ENCODE results near the gene AGRN. TPM values are rescaled to one million over a fixed set of nuclear protein-coding genes. Genes with fewer than 3 reads are reported as not detected.

Gene AGRN
- total and polyA plus RNA-seq, 4 donors: 1.8 to 22.4 (median 16.9) TPM

- Histone ChIP-seq H3K4me1 (ENCODE audit: control insufficient read depth in 4 of 4, insufficient read depth in 4 of 4, low read length in 3 of 4) (peaks cover 0 to 7% (median 4%) of the 10 kb centered on the region in 4 donors), H3K27ac (ENCODE audit: low read depth in 1 of 2, low read length in 2 of 2) (no peak overlapping the region), H3K9ac (ENCODE audit: low read depth in 1 of 2, low read length in 2 of 2) (no peak overlapping the region), H3K4me3 (ENCODE audit: low read depth in 1 of 3, low read length in 3 of 3) (no peak overlapping the region), H3K9me3 (ENCODE audit: control insufficient read depth in 4 of 4, low read length in 3 of 4) (no peaks in the 10 kb centered on the region), H3K27me3 (ENCODE audit: control insufficient read depth in 4 of 4, insufficient read depth in 4 of 4, low read length in 3 of 4) (no peaks in the 10 kb centered on the region), H3K36me3 (ENCODE audit: control insufficient read depth in 4 of 4, insufficient read depth in 3 of 4, low read depth in 1 of 4, low read length in 3 of 4) (no peaks in the 10 kb centered on the region)
- TF ChIP-seq EGR1 (IDR thresholded peaks at IDR 0.05; ENCODE audit: low read depth in 2 of 2) (no peak), GABPA (IDR thresholded peaks at IDR 0.05 in 1 of 2, conservative IDR thresholded peaks at IDR 0.05 in 1 of 2) (no peak), HNF4A (conservative IDR thresholded peaks at IDR 0.05) (no peak), ATF3 (IDR thresholded peaks at IDR 0.05) (no peak), FOXA1 (IDR thresholded peaks at IDR 0.05) (no peak), HNF4G (IDR thresholded peaks at IDR 0.05) (no peak), SP1 (IDR thresholded peaks at IDR 0.05) (no peak), TAF1 (conservative IDR thresholded peaks at IDR 0.05) (no peak), NR2F2 (IDR thresholded peaks at IDR 0.05) (no peak), FOXA2 (IDR thresholded peaks at IDR 0.05) (no peak), ZBTB33 (IDR thresholded peaks at IDR 0.05) (no peak), MAX (IDR thresholded peaks at IDR 0.05) (no peak), JUND (IDR thresholded peaks at IDR 0.05) (no peak), YY1 (IDR thresholded peaks at IDR 0.05) (no peak)
- TF ChIP-seq, protein P1, sequence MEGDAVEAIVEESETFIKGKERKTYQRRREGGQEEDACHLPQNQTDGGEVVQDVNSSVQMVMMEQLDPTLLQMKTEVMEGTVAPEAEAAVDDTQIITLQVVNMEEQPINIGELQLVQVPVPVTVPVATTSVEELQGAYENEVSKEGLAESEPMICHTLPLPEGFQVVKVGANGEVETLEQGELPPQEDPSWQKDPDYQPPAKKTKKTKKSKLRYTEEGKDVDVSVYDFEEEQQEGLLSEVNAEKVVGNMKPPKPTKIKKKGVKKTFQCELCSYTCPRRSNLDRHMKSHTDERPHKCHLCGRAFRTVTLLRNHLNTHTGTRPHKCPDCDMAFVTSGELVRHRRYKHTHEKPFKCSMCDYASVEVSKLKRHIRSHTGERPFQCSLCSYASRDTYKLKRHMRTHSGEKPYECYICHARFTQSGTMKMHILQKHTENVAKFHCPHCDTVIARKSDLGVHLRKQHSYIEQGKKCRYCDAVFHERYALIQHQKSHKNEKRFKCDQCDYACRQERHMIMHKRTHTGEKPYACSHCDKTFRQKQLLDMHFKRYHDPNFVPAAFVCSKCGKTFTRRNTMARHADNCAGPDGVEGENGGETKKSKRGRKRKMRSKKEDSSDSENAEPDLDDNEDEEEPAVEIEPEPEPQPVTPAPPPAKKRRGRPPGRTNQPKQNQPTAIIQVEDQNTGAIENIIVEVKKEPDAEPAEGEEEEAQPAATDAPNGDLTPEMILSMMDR (IDR thresholded peaks at IDR 0.05; ENCODE audit: low read depth, low read length, missing input control): no peak
- DNase-seq (ENCODE audit: low spot score): no peak
- 94% methylated on average over 10 of the region's 10 CpGs for WGBS
Observed at GRCh38 chr1:1025730-1026129, 5.8 kb downstream of the AGRN start.

DNA sequence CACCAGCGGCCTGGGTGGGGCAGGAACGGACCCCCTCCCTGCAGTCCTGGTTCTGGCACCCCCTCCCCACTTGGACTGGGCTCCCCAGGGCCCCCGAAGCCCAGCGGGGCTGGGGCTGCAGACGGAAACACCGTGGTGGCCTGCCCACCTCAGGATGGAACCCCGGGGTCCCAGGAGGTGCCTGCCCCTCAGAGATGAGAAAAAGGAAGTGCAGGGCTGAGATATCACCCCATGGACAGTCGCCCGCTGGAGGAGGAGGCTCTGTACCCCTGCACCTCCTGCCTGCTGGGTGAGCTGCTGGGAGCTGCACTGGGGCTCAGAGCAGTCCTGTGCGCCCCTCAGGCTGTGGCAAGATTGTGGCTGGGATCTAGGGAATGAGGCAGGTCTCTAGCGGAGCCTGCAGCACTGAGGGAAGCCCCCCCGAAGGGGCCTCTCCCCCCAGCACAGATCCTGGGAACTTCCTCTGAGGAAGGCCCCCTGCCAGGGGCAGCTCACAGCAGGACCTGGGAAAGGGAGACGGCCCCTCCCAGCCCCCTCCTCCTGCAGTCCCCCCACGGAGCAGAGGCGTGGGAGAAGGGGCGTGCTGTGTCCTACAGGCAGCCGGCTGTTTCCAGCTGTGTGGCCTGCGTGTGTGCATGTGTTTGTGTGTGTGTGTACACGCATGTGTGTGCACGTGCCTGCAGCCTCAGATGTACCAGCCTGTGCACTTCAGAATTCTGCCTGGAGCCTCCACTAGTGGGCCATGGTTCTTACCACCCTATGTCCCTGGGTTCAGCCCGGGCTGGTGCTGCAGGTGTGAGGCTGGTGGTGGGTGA is 6.9 kb downstream of the AGRN start:
- TF ChIP-seq HNF4G (IDR thresholded peaks at IDR 0.05) (no peak), TAF1 (conservative IDR thresholded peaks at IDR 0.05) (no peak), SP1 (IDR thresholded peaks at IDR 0.05) (no peak), JUND (IDR thresholded peaks at IDR 0.05) (no peak), RAD21 (IDR thresholded peaks at IDR 0.05) (no peak), ZBTB33 (IDR thresholded peaks at IDR 0.05) (no peak), FOXA1 (IDR thresholded peaks at IDR 0.05) (no peak), MAX (IDR thresholded peaks at IDR 0.05) (no peak), FOXA2 (IDR thresholded peaks at IDR 0.05) (no peak)
- TF ChIP-seq, protein P1 (IDR thresholded peaks at IDR 0.05; ENCODE audit: low read depth, low read length, missing input control): no peak
- TF ChIP-seq, protein P2, sequence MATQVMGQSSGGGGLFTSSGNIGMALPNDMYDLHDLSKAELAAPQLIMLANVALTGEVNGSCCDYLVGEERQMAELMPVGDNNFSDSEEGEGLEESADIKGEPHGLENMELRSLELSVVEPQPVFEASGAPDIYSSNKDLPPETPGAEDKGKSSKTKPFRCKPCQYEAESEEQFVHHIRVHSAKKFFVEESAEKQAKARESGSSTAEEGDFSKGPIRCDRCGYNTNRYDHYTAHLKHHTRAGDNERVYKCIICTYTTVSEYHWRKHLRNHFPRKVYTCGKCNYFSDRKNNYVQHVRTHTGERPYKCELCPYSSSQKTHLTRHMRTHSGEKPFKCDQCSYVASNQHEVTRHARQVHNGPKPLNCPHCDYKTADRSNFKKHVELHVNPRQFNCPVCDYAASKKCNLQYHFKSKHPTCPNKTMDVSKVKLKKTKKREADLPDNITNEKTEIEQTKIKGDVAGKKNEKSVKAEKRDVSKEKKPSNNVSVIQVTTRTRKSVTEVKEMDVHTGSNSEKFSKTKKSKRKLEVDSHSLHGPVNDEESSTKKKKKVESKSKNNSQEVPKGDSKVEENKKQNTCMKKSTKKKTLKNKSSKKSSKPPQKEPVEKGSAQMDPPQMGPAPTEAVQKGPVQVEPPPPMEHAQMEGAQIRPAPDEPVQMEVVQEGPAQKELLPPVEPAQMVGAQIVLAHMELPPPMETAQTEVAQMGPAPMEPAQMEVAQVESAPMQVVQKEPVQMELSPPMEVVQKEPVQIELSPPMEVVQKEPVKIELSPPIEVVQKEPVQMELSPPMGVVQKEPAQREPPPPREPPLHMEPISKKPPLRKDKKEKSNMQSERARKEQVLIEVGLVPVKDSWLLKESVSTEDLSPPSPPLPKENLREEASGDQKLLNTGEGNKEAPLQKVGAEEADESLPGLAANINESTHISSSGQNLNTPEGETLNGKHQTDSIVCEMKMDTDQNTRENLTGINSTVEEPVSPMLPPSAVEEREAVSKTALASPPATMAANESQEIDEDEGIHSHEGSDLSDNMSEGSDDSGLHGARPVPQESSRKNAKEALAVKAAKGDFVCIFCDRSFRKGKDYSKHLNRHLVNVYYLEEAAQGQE (IDR thresholded peaks at IDR 0.05): no peak
- Histone ChIP-seq H3K9ac (ENCODE audit: low read depth in 1 of 2, low read length in 2 of 2) (no peak overlapping the region), H3K36me3 (ENCODE audit: control insufficient read depth in 4 of 4, insufficient read depth in 3 of 4, low read depth in 1 of 4, low read length in 3 of 4) (no peaks in the 10 kb centered on the region), H3K9me3 (ENCODE audit: control insufficient read depth in 4 of 4, low read length in 3 of 4) (no peaks in the 10 kb centered on the region), H3K4me1 (ENCODE audit: control insufficient read depth in 4 of 4, insufficient read depth in 4 of 4, low read length in 3 of 4) (no peaks in the 10 kb centered on the region), H3K4me3 (ENCODE audit: low read depth in 1 of 3, low read length in 3 of 3) (no peak overlapping the region), H3K27me3 (ENCODE audit: control insufficient read depth in 4 of 4, insufficient read depth in 4 of 4, low read length in 3 of 4) (no peaks in the 10 kb centered on the region), H3K27ac (ENCODE audit: low read depth in 1 of 2, low read length in 2 of 2) (no peak overlapping the region)
- no peak for DNase-seq (ENCODE audit: low spot score)
- WGBS: 87% methylated on average over 21 of the region's 21 CpGs
